Nephron (organoid): ENCODE measurements around the gene ZNF407.

Experiments
- H3K27ac Mint-ChIP-seq, 3 experiments: 2 replicates each; pipeline ENCODE4 v1.8.0; 2020; ENCODE audit warnings: mixed read lengths in 3 of 3, mild to moderate bottlenecking in 2 of 3, moderate library complexity in 1 of 3
- H3K27me3 Mint-ChIP-seq: 2 replicates; pipeline ENCODE4 v1.8.0; 2021; ENCODE audit warnings: low read depth, mild to moderate bottlenecking, moderate library complexity, mixed read lengths
- H3K36me3 Mint-ChIP-seq: 2 replicates; pipeline ENCODE4 v1.8.0; 2020; ENCODE audit warnings: low read depth, mixed read lengths
- H3K4me1 Mint-ChIP-seq: 2 replicates; pipeline ENCODE4 v1.8.0; 2020; ENCODE audit warnings: mixed read lengths
- H3K4me3 Mint-ChIP-seq, 3 experiments: 2 replicates each; pipeline ENCODE4 v1.8.0; 2020; ENCODE audit warnings: mild to moderate bottlenecking in 3 of 3, mixed read lengths in 3 of 3, moderate library complexity in 2 of 3
- H3K9me3 Mint-ChIP-seq: 2 replicates; pipeline ENCODE4 v1.8.0; 2020; ENCODE audit warnings: mixed read lengths
- CTCF ChIP-seq, 3 experiments: fragments of 200-600 bp; sonication (generic); IDR thresholded peaks; one replicate each; pipeline ENCODE4 v1.5.0; 2021; ENCODE audit warnings: antibody characterized with exemption in 3 of 3; ENCODE audit not compliant: unreplicated experiment in 3 of 3

Gene ZNF407

GRCh38 chr18:75062297-75062886 lies 464.7 kb downstream of the ZNF407 start:
- H3K27ac Mint-ChIP-seq = no peak overlapping the region
- H3K9me3 Mint-ChIP-seq = no peaks in the 10 kb centered on the region
- H3K36me3 Mint-ChIP-seq = peaks cover 23% of the 10 kb centered on the region
- H3K27me3 Mint-ChIP-seq = no peaks in the 10 kb centered on the region
- no peak overlapping the region for H3K4me3 Mint-ChIP-seq
- no peak for TF ChIP-seq CTCF (IDR thresholded peaks at IDR 0.05; ENCODE audit: unreplicated experiment in 3 of 3)
- H3K4me1 Mint-ChIP-seq = peaks cover 12% of the 10 kb centered on the region

GRCh38 chr18:75063196-75063595 lies 465.5 kb downstream of the ZNF407 start:
- no peaks in the 10 kb centered on the region for H3K27me3 Mint-ChIP-seq
- H3K36me3 Mint-ChIP-seq = peaks cover 23% of the 10 kb centered on the region

DNA sequence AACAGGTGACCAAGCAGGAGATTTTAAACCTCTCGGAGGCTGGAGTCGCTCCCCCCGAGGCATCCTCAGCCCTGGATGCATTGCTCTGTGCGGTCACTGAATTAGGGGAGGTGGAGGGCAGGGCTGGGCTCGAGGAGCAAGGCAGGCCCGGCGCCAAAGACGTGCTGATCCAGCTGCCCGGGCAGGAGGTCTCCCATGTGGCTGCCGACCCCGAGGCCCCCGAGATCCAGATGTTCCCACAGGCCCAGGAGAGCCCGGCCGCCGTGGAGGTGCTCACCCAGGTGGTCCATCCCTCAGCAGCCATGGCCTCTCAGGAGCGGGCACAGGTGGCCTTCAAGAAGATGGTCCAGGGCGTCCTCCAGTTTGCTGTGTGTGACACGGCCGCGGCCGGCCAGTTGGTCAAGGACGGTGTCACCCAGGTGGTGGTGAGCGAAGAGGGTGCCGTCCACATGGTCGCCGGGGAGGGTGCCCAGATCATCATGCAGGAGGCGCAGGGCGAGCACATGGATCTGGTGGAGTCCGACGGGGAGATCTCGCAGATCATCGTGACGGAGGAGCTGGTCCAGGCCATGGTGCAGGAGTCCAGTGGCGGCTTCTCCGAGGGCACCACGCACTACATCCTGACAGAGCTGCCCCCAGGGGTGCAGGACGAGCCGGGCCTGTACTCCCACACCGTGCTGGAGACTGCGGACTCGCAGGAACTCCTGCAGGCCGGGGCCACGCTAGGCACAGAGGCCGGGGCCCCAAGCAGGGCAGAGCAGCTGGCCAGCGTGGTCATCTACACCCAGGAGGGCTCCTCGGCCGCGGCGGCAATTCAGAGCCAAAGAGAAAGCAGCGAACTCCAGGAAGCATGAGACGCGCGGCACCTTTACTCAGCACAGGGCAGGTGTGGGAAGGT lies 466.2 kb downstream of the ZNF407 start:
- Mint-ChIP-seq H3K27ac (no peak overlapping the region), H3K36me3 (peaks cover 23% of the 10 kb centered on the region), H3K9me3 (no peaks in the 10 kb centered on the region), H3K4me1 (peaks cover 23% of the 10 kb centered on the region), H3K27me3 (no peaks in the 10 kb centered on the region), H3K4me3 (no peak overlapping the region)
- no peak for TF ChIP-seq CTCF (IDR thresholded peaks at IDR 0.05; ENCODE audit: unreplicated experiment in 3 of 3)

More at GRCh38 chr18:75063196-75063595, 465.5 kb downstream of the ZNF407 start:
- TF ChIP-seq CTCF (IDR thresholded peaks at IDR 0.05; ENCODE audit: unreplicated experiment in 3 of 3) = no peak
- Mint-ChIP-seq H3K27ac (no peak overlapping the region), H3K9me3 (no peaks in the 10 kb centered on the region), H3K4me1 (peaks cover 16% of the 10 kb centered on the region), H3K4me3 (no peak overlapping the region)

- Mint-ChIP-seq H3K27ac (no peak overlapping the region), H3K9me3 (no peaks in the 10 kb centered on the region), H3K4me1 (peaks cover 23% of the 10 kb centered on the region), H3K4me3 (no peak overlapping the region), H3K36me3 (peaks cover 20% of the 10 kb centered on the region), H3K27me3 (no peaks in the 10 kb centered on the region)
- TF ChIP-seq CTCF (IDR thresholded peaks at IDR 0.05; ENCODE audit: unreplicated experiment in 3 of 3) = no peak
Measured at GRCh38 chr18:75064513-75064905, 466.8 kb downstream of the ZNF407 start.

- no peak for TF ChIP-seq CTCF (IDR thresholded peaks at IDR 0.05; ENCODE audit: unreplicated experiment in 3 of 3)
- peaks cover 19% of the 10 kb centered on the region for H3K36me3 Mint-ChIP-seq
- no peaks in the 10 kb centered on the region for H3K9me3 Mint-ChIP-seq
- H3K27ac Mint-ChIP-seq = no peak overlapping the region
- peaks cover 32% of the 10 kb centered on the region for H3K4me1 Mint-ChIP-seq
- H3K4me3 Mint-ChIP-seq = no peak overlapping the region
- H3K27me3 Mint-ChIP-seq = no peaks in the 10 kb centered on the region
Measured at GRCh38 chr18:75065251-75066000, 467.8 kb downstream of the ZNF407 start.
